CD4-positive, alpha-beta T cell treated with Interleukin-17A for 4 hours (primary cell): Measurements from ENCODE around the gene MTPN.
A peak's percentile ranks its signal among the peaks of the same experiment; 100 is the strongest.

Source experiments
- DNase-seq: peaks from one replicate; pipeline ENCODE4 v3.0.0-alpha.2; 2020; ENCODE audit warnings: mixed read lengths

The MTPN gene, protein sequence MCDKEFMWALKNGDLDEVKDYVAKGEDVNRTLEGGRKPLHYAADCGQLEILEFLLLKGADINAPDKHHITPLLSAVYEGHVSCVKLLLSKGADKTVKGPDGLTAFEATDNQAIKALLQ

DNA sequence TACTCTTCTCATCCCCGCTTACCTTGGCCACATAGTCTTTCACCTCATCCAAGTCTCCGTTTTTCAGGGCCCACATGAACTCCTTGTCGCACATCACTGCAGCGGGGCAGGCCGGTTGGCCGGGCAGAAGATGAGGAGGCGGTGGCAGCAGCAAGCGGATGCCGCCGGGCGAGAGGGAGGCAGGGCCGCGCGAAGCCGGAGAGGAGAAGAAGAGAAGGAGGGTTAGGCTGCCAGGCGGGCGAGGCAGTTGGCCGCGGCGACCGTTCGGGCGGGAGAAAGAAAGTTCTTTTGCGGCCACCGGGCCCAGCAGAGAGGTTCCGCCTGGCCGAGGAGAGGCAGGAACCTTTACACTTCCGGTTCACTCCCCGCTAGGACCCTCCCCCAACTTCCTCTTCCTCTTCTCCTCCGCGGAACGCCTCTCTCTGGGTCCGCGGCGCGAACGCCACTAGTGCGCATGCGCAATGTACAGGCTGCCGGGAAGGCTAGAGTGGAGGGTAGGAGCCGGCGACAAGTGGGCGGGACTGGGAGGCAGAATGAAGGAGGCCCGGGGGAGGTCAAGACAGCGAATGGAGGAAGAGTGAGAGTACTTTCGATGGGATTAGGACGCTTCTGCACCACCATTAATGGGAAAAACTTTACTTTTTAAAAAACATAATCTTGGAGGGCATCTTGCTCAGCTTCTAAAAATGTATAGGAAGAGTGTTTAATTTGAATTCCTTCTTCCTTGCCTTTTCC lies at the start of gene MTPN:
Gene MTPN, minus strand, starts transcription at position 353 of the 735 bp plus-strand sequence. Its CDS starts 259 bp downstream, at position 94.
- peak; percentile 98 for DNase-seq

GRCh38 chr7:136026209-136026608 lies 49.0 kb upstream of the MTPN start:
- DNase-seq: no peak

DNA sequence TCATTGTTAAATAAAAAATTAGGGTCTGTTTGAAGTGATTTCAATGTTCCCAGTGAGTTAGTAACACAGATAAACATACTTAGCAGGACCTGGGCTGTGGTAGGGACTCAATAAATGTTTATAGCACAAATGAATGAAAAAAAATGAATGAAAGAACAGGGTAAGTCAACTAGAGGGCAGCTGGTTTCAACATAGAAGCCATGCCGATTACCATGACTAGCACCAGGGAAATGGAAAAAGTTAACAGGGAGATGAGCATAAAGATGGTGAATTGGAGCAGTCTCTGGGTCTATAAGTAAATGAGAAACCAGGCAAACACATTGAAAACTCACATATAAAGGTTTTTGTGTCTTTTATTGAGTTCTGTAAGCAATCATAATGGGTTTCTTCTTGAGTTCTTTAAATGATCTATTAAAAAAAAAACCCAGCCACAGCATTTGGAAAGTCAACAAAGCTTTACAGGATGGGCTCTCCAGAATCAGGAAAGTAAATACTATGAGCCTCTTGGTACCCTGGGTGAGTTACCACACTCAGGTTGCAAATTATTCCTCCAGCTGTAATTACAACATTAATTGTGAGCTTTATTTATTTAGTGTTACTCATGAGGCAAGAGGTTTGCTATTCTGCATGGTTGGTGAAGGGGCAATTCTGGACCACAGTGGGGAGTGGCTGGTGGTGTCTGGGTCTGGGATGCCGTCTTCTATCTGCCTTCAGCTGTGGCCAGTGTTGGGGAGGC lies 46.1 kb upstream of the MTPN start:
- DNase-seq: no peak

DNA sequence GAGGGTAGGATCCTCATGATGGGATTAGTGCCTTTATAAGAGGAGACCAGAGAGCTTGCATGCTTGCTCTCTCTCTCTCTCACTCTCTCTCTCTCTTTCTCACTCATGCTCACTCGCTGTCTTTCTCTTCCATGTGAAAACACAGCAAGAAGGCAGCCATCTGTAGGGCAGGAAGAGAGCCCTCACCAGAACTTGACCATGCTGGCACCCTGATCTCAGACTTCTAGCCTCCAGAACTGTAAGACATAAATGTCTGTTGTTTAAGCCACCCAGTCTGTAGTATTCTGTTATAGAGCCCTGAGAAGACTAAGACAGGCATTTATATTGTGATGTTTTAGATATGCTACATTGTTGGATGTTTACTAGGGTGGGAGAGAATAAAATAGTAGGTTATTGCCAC lies 43.4 kb upstream of the MTPN start:
- DNase-seq: no peak

DNA sequence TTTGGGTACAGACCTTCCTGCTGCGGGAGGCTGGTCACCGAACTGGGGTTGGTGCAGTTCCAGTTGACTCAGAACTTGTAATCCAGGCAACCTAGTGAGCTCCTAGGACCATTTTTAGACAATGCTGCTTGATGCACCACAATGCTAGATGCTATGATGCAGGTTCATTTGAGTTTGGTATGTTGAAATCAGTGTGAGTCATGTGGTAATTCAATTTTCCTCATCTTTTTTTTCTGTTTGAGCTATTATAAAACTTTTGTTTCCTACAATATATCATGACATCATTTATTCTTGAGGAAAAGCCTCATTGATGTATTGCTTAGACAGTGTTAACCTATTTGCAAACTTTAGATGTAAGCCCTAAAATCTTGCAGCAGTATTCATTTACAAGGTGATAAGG lies 40.9 kb upstream of the MTPN start:
- DNase-seq: no peak

GRCh38 chr7:136016649-136017395 lies 39.7 kb upstream of the MTPN start:
- no peak for DNase-seq

- DNase-seq: no peak
Measured at GRCh38 chr7:136015638-136016037, 38.5 kb upstream of the MTPN start.

GRCh38 chr7:136014659-136015058 lies 37.5 kb upstream of the MTPN start:
- DNase-seq: no peak

GRCh38 chr7:136012238-136012637 lies 35.1 kb upstream of the MTPN start:
- no peak for DNase-seq

- DNase-seq: no peak
Measured at GRCh38 chr7:136009488-136010079, 32.4 kb upstream of the MTPN start.

DNA sequence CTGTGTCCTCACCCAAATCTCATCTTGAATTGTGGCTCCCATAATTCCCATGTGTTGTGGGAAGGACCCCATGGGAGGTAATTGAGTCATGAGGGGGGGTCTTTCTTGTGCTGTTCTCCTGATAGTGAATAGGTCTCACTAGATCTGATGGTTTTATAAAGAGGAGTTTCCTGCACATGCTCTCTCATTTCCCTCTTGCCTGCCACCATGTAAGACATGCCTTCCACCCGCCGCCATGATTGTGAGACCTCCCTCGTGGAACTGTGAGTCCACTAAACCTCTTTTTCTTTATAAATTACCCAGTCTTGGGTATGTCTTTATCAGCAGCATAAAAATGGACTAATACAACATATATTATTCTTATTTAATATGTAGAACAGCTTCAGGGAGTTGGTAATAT lies 29.0 kb upstream of the MTPN start:
- no peak for DNase-seq

DNA sequence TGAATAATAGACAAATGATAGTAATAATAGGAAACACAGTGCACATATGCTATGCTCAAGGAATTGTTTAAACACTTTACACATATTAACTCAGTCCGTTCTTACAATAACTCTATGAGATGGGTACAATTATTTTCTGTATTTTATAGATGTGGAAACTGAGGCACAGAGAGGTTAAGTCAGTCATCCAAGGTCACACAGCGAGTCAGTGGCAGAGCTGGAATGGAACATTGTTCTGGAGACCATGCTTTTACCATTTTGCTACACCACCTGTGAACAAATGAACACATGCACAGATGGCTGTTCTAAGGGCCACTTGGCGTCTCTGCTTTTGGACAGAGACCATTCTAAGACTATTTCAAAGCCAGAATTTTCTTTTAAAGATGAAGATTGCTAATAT lies 26.9 kb upstream of the MTPN start:
- DNase-seq: no peak

DNA sequence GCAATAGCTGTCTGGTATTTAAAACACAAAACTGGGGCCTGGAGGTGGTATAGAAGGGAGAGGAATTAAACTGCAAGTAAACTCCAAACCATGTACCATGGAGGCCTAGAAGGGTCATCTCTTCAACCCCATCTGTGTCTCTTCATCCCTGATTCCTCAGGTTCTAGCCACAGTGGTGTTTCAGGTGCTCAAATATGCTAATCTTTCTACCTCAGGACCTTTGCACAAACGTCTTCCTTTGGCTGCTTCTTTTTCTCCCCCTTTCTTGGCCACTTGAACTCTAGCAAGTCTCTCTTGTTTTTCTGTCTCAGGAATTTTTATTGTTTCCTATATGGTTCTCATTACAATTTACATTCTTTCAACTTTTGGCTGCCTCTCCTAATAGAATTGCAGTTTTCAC lies 25.6 kb upstream of the MTPN start:
- no peak for DNase-seq

- no peak for DNase-seq
Measured at GRCh38 chr7:136000288-136000913, 23.2 kb upstream of the MTPN start.

DNA sequence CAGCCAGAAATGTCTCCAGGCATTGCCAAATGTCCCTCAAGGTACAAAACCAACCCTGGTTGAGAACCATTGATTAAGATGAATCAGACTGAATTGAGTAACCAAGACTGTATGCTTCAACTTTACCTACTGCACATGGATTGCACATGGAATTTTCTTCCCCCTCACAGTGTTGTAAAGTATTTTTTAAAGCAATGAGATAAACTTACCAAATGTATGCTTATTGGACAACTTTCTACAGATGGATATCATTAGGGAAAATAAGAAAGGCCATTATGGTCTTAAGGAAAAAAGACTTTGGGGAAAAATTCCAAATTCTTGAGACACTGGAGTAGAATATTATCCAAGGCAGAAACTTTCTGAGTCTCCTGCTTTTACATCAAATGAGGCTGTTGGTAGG lies 20.9 kb upstream of the MTPN start:
- DNase-seq: no peak

DNA sequence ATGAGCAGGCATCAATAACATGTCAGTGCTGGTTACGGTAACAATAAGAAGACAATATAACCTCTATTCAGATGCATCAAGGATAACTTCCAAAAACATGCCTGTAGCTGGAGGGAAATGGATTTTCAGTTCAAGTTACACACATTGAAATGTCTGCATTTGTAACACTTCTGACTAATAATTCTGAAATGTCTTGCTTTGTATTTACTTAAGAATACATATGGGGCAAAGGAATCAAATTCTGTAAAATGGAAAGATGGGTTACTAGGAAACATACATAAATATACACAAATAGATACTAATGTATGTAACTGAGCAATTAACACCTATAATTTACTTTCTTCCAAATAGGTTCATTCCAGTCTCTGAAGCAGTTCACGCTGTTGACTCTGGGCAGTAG lies 18.6 kb upstream of the MTPN start:
- DNase-seq: no peak

- no peak for DNase-seq
Measured at GRCh38 chr7:135994466-135995205, 17.5 kb upstream of the MTPN start.

GRCh38 chr7:135993950-135994349 lies 16.8 kb upstream of the MTPN start:
- DNase-seq: no peak

DNA sequence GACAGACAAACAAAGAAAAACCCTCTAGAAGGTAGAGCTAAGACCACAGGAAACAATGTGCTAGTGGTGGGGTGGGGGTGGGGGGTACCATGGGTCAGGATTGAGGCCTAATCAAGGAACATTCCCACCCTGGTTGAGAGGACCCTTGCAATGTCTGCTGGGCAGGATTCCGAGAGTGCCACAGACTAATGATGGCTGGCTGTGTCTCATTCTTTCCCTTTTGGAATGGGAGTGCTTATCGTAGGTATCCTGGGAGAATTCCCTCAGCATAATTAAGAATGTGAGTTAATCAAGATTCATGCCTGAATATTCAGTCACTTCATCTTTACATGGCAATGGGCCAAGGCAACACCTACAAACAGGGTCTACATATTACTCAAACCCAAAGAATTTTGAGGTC lies 14.7 kb upstream of the MTPN start:
- DNase-seq: no peak

DNA sequence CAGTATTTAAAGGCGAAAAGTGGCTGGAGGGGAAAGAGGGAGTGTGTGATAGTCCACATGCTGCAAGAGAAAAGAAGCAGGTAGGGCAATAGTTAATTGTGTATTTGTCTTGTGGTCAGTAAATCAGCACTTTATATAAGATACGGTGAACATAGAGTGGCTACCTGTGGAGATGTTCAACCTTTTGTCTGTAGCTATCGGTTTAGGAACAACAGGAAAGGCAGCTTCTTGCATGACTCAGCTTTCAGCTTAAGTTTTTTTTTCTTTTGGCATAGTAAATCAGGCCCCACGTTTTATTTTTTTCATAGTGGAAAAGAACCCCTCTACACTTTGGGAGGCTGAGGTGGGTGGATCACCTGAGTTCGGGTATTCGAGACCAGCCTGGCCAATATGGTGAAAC lies 14.2 kb upstream of the MTPN start:
- no peak for DNase-seq

GRCh38 chr7:135990258-135990657 lies 13.1 kb upstream of the MTPN start:
- DNase-seq: no peak
